DMS53 treated with DMSO at 0.1 percent for 48 hours (cell line): ENCODE measurements around the gene GOT2.
"Not testable (repeated sequence)": the region's sequence is repeated elsewhere in the genome, so short reads cannot be mapped to it uniquely, and the experiment has no call there.

ENCODE experiments used
- DNase-seq: peaks from one replicate; lab custom pipeline; 2025; ENCODE audit not compliant: unreplicated experiment; lab: John Stamatoyannopoulos, UW

GOT2 gene

GRCh38 chr16:58733671-58734458 is at the start of gene GOT2:
Gene GOT2, minus strand, starts transcription at chr16:58734316. Its CDS starts 88 bp downstream, at chr16:58734228.
- DNase-seq, result peak; percentile 65

- not testable (repeated sequence) for DNase-seq
Observed at GRCh38 chr16:58779291-58779690, 45.2 kb upstream of the GOT2 start.

GRCh38 chr16:58773870-58774269 is 39.8 kb upstream of the GOT2 start:
- DNase-seq, result no peak

GRCh38 chr16:58768145-58768544 is 34.0 kb upstream of the GOT2 start:
- no peak for DNase-seq

GRCh38 chr16:58767581-58767980 is 33.5 kb upstream of the GOT2 start:
- DNase-seq, result no peak

- no peak for DNase-seq
Observed at GRCh38 chr16:58756650-58757332, 22.7 kb upstream of the GOT2 start.

GRCh38 chr16:58755989-58756649 is 22.0 kb upstream of the GOT2 start:
- peak; percentile 56 for DNase-seq

- DNase-seq, result no peak
Observed at GRCh38 chr16:58753711-58754134, 19.6 kb upstream of the GOT2 start.

GRCh38 chr16:58744497-58744896 is 10.4 kb upstream of the GOT2 start:
- no peak for DNase-seq

- no peak for DNase-seq
Observed at GRCh38 chr16:58741976-58742375, 7.9 kb upstream of the GOT2 start.

- DNase-seq, result no peak
Observed at GRCh38 chr16:58741166-58741565, 7.0 kb upstream of the GOT2 start.

- no peak for DNase-seq
Observed at GRCh38 chr16:58738672-58739296, 4.7 kb upstream of the GOT2 start.

GRCh38 chr16:58736341-58736740 is 2.2 kb upstream of the GOT2 start:
- DNase-seq, result not testable (repeated sequence)

GRCh38 chr16:58734459-58734787 is 307 bp upstream of the GOT2 start:
- no peak for DNase-seq

GRCh38 chr16:58733248-58733670 is 857 bp downstream of the GOT2 start:
- no peak for DNase-seq

- DNase-seq, result no peak
Observed at GRCh38 chr16:58732545-58733247, 1.4 kb downstream of the GOT2 start.

GRCh38 chr16:58730724-58731370 is 3.3 kb downstream of the GOT2 start:
- DNase-seq, result no peak

- no peak for DNase-seq
Observed at GRCh38 chr16:58727796-58728568, 6.1 kb downstream of the GOT2 start.

GRCh38 chr16:58727028-58727781 is 6.9 kb downstream of the GOT2 start:
- DNase-seq, result no peak
